Right ventricle myocardium superior (tissue), 1 donor: Measurements from ENCODE around the gene BRSK2. TPM values are rescaled to one million over a fixed set of nuclear protein-coding genes. Genes with fewer than 3 reads are reported as not detected.
A peak's percentile ranks its signal among the peaks of the same experiment; 100 is the strongest.

ENCODE experiments used
- ATAC-seq: fragments of 200-7000 bp; cut with Tn5 transposase; one replicate; pipeline ENCODE4 v1.9.1; 2020; ENCODE audit warnings: mild to moderate bottlenecking; ENCODE audit not compliant: poor library complexity
- DNase-seq: peaks from one replicate; pipeline ENCODE4 v3.0.0-alpha.2; 2020
- intact Hi-C: fragments of 100-400 bp; cut with DNase I; formaldehyde crosslinking; loops from one replicate; pipeline ENCODE4 v1.11.2; 2022
- total RNA-seq: library from RNA; stranded (reverse); fragmentation: NEBNext Ultra II Directional; extraction: Animal tissue kit (Norgen Biotek cat#: 25700); gene quantifications from one replicate; pipeline ENCODE4 v1.2.1, GENCODE V29; 2021
- donor health status: DM: no; HTN: yes; CAD: no; lungs with severe emphysema.

BRSK2 gene
- total RNA-seq, 1 donor from 2014 or later = 0.67 TPM

GRCh38 chr11:1480555-1481482 lies 91.1 kb downstream of the BRSK2 start:
- intact Hi-C loops = no loop called here
- peak; percentile 38 for DNase-seq
- no peak for ATAC-seq

- no peak for DNase-seq
- intact Hi-C loops = no loop called here
- no peak for ATAC-seq
Observed at GRCh38 chr11:1481483-1481825, 91.7 kb downstream of the BRSK2 start.

GRCh38 chr11:1481861-1482441 lies 92.2 kb downstream of the BRSK2 start:
- intact Hi-C loops = no loop called here
- no peak for DNase-seq
- no peak for ATAC-seq

- intact Hi-C loops = no loop called here
- peak; percentile 46 for DNase-seq
- ATAC-seq = peak; percentile 35
Observed at GRCh38 chr11:1482581-1483444, 93.1 kb downstream of the BRSK2 start.

GRCh38 chr11:1483445-1483961 lies 93.8 kb downstream of the BRSK2 start:
- ATAC-seq (no peak), DNase-seq (no peak)
- intact Hi-C loops = no loop called here

GRCh38 chr11:1484061-1484671 lies 94.4 kb downstream of the BRSK2 start:
- intact Hi-C loops = no loop called here
- ATAC-seq = no peak
- DNase-seq = peak; percentile 39

- ATAC-seq (no peak), DNase-seq (peak; percentile 50)
- intact Hi-C loops = no loop called here
Observed at GRCh38 chr11:1484695-1485503, 95.2 kb downstream of the BRSK2 start.

GRCh38 chr11:1485504-1485885 lies 95.8 kb downstream of the BRSK2 start:
- ATAC-seq = no peak
- intact Hi-C loops = no loop called here
- peak; percentile 39 for DNase-seq

- DNase-seq = peak; percentile 61
- peak; percentile 64 for ATAC-seq
Observed at GRCh38 chr11:1486054-1486825, 96.5 kb downstream of the BRSK2 start, which contains the start of gene MOB2. MOB2 (minus strand) TSS chr11:1486779; CDS start chr11:1486556, 223 bp downstream.

GRCh38 chr11:1487091-1487850 lies 97.5 kb downstream of the BRSK2 start:
- peak; percentile 35 for DNase-seq
- no peak for ATAC-seq
- intact Hi-C loops = no loop called here

More at GRCh38 chr11:1486054-1486825, 96.5 kb downstream of the BRSK2 start, which contains the start of gene MOB2:
- intact Hi-C loops = no loop called here

- ATAC-seq (no peak), DNase-seq (peak; percentile 34)
- intact Hi-C loops = no loop called here
Observed at GRCh38 chr11:1487851-1488574, 98.3 kb downstream of the BRSK2 start.

- ATAC-seq (no peak), DNase-seq (peak; percentile 35)
- intact Hi-C loops = no loop called here
Observed at GRCh38 chr11:1488575-1489180, 98.9 kb downstream of the BRSK2 start.

GRCh38 chr11:1490651-1491050 lies 100.9 kb downstream of the BRSK2 start:
- intact Hi-C loops = no loop called here
- DNase-seq (no peak), ATAC-seq (no peak)

- intact Hi-C loops = no loop called here
- DNase-seq (no peak), ATAC-seq (no peak)
Observed at GRCh38 chr11:1491379-1491778, 101.6 kb downstream of the BRSK2 start.

- ATAC-seq (no peak), DNase-seq (no peak)
- intact Hi-C loops = no loop called here
Observed at GRCh38 chr11:1493650-1494244, 104.0 kb downstream of the BRSK2 start.
